HUDEP-2 (cell line): Measurements from ENCODE around the gene KLHL26.
A peak's percentile ranks its signal among the peaks of the same experiment; 100 is the strongest.
"Not testable (repeated sequence)": the region's sequence is repeated elsewhere in the genome, so short reads cannot be mapped to it uniquely, and the experiment has no call there.

ENCODE experiments used
- DNase-seq, 76 experiments: peaks; one replicate each; lab custom pipeline; 2025; ENCODE audit not compliant: unreplicated experiment in 76 of 76; lab: John Stamatoyannopoulos, UW

The KLHL26 gene

DNA sequence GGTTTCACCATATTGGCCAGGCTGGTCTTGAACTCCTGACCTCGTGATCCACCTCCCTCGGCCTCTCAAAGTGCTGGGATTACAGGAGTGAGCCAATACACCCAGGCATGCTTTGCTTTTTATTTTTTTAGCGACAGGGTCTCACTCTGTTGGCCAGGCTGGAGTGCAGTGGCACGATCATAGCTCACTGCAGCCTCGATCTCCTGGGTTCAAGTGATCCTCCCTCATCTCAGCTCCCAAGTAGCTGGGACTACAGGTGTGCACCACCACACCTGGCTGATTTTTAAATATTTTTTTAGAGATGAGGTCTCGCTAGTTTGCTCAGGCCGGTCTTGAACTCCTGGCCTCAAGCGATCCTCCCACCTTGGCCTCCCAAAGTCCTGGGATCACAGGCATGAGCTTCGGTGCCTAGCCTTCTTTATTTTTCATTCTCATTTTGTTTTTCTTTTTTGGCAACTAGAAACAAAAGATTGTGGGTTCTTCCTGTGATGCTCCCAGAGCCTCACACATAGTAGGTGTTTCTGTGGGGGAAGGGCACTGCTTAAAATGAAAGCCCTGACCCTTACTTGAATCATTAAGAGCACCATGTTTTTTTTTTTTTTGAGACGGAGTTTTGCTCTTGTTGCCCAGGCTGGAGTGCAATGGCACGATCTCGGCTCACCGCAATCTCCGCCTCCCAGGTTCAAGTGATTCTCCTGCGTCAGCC lies 36.0 kb upstream of the KLHL26 start:
- DNase-seq: not testable (repeated sequence)

DNA sequence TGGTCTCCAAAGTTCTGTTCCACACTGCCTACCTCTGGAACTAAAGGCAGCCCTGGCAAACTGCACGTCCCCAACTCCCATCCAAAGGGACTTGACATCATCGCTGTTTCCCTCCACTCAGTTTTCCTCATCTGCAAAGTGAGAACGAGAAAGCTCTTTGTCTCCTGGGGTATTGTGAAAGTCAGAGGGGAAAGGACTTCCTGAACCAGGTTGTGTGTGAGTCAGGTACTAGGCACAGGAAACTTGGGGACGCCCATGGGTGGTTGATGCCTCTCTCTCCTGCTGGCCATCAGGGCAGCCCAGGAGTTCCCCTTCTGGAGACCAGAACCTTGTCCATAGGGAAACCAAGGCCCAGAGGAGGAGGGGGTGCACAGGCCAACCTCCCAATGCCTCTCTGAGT lies 35.0 kb upstream of the KLHL26 start:
- no peak for DNase-seq

DNA sequence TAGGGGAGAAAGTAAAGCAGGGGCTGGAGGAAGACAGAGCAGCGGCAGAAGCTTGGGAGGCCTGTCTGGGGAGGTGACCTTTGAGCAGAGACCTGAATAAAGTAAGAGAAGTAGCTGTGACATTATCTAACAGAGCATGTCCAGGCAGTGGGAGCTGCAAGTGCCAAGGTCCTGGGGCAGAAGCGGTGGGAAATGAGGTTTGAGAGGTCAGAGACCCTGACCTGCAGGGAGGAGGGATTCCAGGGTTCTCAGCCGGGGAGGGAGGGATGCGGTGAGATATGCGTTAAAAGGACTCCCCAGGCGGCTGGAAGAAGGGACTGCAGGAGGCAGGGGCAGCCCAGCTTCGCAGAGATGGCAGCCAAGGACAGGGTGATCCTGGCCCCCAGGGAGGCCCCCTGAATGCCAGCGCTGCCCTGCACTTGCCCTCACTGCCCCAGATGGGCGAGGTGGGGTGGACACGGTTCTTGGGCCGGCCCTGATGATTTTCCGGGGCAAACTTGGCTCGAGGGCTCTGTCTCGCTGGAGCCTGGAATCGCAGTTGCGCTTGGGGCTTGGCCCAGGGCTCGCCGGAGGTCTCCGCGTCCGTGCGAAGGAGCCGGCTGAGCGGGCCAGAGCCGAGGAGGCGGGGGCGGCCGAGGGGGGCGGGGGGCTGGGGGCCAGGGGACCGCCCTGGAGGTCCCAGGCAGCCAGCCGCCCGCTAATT lies 33.4 kb upstream of the KLHL26 start:
- peak in 27 of 76 experiments; percentile 10 to 54 (median 27) for DNase-seq

DNA sequence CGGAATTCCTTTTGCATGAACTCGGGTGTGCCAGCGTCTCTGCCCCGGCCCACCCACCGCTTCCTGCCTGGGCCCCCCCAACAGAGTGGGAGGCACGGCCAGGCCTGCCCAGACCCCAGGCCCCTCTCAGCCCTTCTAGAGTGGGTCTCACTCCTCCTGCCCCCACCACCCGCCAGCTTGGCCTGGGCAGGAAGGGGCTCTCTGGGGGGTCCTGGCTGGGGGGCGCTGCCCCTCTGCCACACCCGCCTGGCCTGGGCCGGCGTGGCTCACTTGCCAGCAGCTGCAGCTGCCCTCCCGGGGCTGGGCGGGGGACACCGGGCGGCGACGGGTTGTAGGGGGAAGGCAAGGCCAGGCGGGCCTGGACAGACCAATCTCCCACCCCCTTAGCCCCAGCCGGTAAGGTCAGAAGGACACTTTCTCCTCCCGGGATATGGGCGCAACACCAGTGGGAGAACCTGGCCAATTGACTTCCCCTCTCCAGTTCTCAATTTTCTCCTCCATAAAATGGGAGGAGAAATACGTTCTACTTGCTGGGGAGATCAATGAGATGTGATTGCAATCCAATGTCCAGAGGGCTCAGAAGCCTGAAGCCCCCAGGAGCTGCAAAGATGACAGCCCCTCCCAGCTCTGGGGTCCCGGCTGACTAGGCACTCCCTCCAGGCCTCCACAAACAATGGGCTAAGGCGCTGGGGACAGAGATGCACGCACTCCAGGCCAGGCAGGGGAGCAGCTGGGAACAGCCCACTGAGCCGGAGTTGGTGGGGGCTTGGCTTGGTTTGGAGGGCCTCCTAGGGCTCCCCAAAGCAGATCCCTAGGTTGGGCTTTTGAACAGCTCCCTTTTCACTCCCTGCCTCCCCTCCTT lies 32.6 kb upstream of the KLHL26 start:
- no peak for DNase-seq

DNA sequence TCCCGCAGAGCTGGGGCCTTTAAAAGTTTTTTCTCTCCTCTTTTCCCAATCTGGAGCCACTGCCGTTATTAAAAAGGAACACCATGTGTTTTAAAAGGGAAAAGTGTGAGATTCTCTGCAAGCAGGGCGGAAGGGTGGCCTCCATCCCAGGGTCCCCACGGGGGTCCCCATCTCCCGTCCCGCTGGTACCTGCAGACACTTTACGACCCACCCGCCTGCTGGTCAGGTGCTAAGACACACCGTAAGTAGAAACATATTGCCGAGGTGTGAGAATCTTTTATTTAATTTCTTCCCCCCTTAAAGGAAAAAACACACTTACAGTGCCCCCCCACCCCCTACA lies 32.0 kb upstream of the KLHL26 start:
- no peak for DNase-seq

DNA sequence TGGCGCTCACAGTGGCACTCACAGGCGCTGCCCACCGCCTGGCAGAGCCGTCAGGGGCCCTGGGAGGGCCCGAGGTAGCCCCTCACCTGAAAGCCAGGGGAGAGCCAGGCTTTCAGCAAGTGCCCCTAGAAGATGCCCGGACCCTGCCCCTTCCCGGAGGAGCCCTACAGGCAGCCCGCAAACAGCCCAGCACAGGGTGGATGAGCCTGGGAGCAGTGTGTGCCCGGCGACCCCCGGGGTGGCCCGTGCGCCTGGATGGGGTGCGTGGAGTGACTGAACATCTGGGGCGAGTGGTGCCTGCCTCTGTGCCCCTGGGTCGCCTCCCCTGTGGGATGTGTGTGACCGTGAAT lies 31.7 kb upstream of the KLHL26 start:
- DNase-seq: no peak

DNA sequence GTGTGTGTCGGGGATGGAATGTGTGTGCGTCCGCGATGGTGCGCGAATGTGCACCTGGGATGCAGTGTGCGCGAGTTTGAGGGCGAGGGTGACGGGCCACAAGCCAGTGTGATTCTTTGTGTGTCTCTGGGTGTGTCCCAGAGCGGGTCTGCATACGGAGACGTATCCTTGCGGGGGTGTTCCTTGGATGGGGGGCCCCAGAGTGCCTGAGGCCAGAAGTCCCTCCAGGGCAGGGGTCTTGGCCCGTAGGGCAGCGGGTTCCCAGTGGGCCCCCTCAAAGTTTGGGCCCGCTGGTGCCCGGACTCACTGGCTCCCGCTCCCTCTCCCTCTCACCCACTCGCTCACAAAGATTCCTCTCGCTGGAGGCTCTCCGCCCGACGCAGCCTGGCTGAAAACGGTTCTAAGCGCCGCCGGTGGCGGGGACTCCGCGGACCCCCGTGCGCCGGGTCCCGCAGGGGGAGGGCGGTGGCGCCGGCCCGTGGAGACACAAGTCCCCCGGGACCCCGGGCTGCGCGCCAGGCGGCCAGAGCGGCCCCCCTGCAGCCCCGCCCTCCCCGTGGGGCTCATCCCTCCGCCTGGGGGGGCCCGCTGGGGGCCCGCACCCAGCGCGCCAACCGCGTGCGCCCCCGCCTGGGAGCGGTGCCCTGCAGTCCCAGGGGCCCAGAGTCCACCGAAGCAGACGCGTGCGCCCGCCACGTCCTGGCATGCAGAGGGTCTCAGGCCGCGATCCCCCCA lies 31.1 kb upstream of the KLHL26 start:
- no peak for DNase-seq

DNA sequence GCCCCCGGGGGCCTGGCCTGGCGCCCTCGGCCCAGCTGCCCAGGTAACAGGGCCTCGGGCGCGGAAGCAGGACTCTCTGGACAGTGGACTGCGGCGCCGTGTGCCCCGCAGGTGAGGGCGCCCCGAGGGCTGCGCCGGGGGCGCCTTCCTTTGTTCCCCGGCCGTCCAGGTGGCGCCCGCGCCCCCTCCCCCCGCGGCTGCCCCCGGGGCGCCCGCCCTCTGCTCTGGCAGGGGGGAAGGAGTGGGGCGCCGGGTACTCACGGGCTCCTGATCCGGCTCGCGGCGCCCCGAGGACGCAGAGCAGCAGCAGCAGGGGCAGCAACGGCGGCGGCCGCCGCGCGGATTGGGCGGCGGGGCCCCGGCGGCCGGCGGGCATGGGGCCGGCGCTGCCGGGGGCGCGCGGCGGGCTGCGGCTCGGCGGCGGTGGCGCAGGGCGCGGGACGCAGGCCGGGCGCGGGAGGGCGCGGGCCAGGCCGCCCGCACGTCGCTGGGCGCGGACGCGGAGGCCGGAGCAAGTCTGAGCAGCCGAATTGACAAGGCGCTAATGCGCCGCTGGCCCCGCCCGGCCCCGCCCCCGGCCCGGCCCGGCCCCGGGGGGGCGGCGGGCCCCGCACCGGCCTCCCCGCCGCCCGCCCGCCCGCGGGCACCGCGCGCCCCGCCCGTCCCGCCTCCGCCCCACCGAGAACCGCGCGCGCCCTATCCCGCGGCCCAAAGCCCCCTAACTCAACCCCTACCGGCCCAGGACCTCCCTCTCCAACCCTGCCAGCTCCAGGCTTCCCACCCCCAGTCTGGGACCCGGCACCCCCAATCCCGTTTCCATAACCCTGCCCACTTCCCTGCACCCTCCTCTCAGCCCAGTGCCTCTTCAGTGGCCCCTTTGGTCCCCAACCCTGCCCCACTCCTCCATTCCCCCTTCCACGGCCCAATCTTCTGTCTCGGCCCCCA lies 30.3 kb upstream of the KLHL26 start, which contains the start of gene CRLF1:
Gene CRLF1, minus strand, starts transcription at position 519 of the 945 bp plus-strand sequence. Its CDS starts 143 bp downstream, at position 376.
- peak in 1 of 76 experiments; percentile 13 for DNase-seq

DNA sequence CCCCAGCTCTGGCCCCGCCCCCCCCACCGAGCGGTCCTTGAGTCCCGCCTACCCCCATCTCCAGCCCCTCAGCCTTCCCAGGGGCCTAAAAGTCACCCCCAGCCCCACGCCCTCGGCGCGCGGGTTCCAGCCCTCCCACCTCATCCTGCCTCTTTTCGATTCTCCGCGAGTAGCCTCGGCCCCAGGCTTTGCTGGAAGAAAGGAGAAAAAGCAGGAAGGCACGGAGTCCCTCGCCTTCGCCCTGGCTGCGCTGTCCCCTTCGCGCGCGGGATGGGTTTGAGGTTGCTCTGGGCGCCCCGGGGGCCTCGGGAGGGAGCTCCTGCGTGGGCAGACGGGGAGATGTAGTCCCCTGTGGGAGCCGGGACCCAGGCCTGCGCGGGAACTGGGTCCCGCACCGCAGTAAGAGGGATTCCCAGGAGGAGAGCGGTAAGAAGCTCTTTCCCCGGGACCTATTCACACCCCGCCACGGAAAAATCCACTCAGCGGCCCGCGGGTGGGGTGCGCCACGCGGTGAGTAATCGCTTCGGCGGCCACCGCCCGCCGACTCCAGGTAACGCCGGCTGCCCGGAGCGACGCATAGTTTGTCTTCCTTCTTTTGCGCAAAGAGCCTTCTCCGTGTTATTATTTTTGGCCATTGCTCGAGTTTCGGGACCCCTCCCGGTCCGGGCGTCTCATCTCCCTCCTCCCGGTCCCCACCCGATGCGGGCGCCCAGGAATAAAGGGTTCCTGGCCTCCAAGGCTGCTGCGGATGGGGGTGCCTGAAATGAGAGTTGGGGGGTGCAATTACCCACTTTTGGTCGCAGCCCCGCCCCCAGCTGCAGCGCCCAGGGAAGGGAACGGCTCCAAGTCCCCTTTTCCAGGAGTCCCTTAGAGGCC lies 29.4 kb upstream of the KLHL26 start:
- DNase-seq: no peak

DNA sequence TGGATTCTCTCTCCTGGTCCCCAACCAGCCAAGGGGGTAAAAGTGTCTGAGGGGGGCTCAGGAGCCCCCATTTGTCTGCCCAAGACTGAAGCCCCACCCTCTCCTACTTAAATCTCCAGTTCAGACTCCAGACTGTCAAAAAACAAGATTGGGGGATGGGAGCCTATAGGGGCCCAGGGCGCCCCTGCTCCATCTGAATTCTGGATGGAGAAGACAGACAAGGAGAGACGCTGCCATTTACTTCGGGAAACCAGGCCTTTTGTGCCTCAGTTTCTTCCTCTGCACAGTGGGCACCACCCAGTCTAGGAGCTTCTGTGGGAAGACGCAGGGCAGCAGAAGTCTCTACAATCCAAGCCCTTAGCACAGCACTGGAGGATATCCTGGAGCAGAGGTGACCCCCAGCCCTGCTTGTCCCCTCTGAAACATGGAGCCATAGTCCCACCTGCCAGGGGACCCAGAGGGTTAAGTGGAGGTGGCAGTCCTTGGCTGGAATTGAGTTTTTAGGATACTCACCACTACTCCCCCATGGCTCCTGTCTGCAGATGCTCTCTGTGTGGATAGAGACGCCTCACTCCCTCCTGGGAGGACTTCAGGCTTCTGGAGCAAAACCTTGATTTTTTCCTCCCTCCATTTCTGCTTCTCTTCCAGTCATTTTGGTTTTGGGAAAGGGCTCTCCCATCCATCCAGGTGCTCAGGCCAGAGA lies 28.6 kb upstream of the KLHL26 start:
- DNase-seq: no peak

DNA sequence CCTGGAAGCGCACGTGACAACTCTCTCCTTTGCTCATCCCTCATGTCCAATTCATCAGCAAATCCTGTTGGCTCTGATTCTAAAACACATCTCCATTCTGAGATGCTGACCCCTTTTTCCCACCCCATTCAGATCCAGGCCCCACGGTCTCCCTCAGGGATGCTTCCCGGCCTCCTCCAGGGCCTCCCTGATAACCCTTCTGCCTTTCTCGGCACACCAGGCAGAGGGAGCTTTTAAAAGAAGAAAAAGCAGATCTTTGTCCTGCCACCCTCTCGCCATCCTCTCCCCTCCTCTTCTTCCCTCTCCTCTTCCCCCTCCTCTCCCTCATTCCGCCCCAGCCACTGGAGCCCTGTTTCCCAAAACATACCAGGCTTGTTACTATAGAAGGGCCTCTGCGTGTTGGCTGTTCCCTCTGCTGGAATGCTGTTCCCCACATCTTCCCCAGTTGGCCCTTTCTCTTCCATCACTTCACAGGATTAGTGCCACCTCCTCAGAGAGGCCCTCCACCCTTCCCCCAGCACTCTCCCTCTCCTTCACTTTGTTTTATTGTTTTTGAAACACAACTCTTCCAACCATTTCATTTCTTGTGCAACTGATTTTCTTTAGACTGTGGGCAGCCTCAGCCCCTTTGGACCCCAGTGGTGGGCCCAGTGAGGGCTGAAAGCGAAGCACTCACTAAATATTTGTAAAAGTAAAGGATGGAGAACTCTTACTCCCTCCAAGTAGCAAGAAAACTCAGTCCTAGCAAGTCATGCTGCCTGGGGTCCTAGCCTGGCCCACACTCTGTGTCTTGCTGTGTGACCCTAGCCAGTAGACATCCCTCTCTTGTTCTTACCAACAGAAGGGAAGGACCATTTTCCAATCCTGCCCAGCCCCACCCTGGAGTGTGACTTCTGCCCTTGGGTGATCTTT lies 27.8 kb upstream of the KLHL26 start:
- no peak for DNase-seq

DNA sequence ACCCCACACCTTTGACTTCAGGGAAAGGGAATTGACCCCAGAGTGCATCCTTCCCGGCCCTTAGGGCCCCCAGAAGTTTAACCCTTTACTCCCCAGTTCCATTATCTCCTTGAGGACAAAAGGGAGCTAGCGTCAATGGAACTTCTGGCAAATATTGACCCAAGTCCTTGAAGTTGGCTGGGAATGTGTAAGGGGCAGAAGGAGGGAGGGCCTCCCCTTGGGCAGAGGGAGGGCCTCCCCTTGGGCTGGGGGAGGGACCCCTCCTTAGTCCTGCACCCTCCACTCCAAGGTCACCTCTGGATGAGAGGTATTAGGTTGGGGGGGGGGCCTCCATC lies 27.1 kb upstream of the KLHL26 start:
- no peak for DNase-seq

DNA sequence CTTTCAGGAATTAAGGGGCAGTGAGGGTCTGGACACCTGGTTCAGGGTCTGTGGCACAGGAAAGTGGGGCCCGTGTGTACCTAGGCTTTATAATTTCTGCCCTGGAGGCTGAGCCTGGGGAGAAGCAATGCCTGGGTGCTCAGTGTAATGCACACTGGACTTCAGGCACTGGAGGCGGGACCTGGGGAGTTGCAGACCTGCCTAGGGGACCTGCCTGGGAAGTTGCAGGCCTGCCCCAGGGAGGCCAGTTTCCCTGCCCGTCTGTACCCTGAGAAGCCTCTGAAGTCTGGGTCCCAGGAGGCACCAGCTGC lies 26.6 kb upstream of the KLHL26 start:
- no peak for DNase-seq

DNA sequence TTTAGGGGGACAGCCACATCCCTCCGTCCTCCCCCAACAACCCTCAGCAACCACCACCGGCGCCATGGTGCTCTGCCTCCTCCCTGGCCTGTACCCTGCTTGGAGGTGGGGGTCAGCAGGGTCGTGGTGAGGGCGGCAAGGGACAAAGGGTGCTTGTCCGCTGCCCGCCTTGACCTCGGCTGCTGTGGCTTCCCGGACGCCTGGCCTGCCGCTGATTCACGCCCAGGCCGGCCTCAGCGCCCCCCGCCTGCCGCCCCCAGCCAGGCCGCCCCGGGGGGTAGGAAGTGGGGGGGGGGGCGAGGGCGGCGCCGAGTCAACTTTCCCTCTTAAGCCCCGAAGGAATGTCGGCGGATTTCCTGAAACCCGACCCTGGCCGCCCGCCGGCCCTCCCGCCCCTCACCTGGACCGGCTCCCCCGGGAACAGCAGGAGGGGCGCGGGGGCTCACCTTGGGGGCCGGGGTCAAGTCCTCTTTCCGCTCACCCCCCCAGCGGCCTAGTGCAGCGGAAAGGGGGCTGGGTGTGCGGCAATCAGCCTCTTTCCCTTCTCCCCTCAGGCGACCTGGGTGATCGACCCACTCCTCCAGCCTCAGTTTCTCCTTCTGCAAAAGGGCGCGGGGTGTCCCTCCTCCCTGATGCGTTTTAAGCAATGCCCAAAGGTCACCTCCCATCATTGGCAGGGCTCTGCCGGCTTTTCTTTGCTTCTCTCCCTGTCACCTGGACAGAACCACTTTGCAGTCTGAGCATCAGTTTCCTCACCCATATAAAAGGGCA lies 26.1 kb upstream of the KLHL26 start:
- no peak for DNase-seq

DNA sequence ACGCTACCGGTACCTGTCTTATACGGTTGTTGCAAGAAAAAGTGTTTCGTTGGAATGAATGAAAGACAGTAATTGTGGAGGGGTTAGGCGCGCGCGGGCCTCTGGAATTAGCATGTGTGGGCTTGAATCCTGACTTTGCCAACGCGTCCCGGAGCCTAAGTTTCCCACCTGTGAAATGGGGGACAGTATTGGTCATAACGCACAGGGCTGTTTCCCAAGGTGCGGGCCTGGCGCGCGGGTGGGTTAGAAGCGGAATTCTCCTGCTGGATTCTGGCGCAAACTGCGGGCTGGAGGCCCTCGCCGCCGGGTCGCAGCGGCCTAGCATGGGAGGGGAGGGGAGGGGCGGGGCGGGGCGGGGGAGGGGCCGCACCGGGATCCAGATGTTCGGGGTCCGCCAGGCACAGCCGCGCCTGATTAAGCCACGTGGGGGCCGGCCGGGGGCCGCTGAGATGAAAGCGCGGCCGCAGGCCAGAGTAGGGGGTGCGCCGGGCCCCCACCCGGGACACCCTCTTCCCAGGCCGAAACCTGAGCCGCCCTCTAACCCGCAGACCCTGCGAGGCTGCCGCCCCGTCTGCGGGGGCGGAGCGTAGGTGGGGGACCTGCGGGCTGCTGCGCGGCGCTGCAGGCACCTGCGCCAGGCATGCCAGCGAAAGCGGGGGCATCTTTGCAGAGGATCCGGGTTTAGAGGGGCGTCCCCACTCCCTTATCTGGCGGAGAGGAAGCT lies 25.3 kb upstream of the KLHL26 start:
- no peak for DNase-seq
